Hematopoietic multipotent progenitor cell treated with erythropoietin and hydrocortisone succinate and interleukin-3 and kit ligand, for 8 days (in vitro differentiated cells): Measurements from ENCODE around the gene GPR55.

Experiments
- DNase-seq: peaks from one replicate; pipeline ENCODE4 v3.0.0-alpha.2; 2015

Gene GPR55

GRCh38 chr2:230878599-230879188, 46.3 kb downstream of the GPR55 start:
- no peak for DNase-seq

- DNase-seq, result no peak
Measured at GRCh38 chr2:230877759-230878598, 47.1 kb downstream of the GPR55 start.

GRCh38 chr2:230877116-230877758, 47.8 kb downstream of the GPR55 start:
- DNase-seq, result no peak

- DNase-seq, result no peak
Measured at GRCh38 chr2:230875347-230876315, 49.4 kb downstream of the GPR55 start.

GRCh38 chr2:230874876-230875275, 50.2 kb downstream of the GPR55 start:
- DNase-seq, result no peak

GRCh38 chr2:230874456-230874855, 50.6 kb downstream of the GPR55 start:
- no peak for DNase-seq

- DNase-seq, result no peak
Measured at GRCh38 chr2:230873661-230874401, 51.2 kb downstream of the GPR55 start.

GRCh38 chr2:230872968-230873660, 51.9 kb downstream of the GPR55 start:
- DNase-seq, result no peak

GRCh38 chr2:230872151-230872967, 52.7 kb downstream of the GPR55 start:
- no peak for DNase-seq

GRCh38 chr2:230871361-230872150, 53.5 kb downstream of the GPR55 start:
- DNase-seq, result no peak

GRCh38 chr2:230870544-230871360, 54.3 kb downstream of the GPR55 start:
- no peak for DNase-seq

GRCh38 chr2:230869914-230870543, 55.0 kb downstream of the GPR55 start:
- DNase-seq, result no peak

GRCh38 chr2:230868947-230869913, 55.8 kb downstream of the GPR55 start:
- DNase-seq, result no peak

- no peak for DNase-seq
Measured at GRCh38 chr2:230868161-230868946, 56.7 kb downstream of the GPR55 start.

- DNase-seq, result peak; percentile 71
Measured at GRCh38 chr2:230866756-230867523, 58.1 kb downstream of the GPR55 start.
